Measurements from ENCODE around the gene ST6GALNAC4. TPM values are rescaled to one million over a fixed set of nuclear protein-coding genes. Genes with fewer than 3 reads are reported as not detected.

ST6GALNAC4 gene
- total and polyA plus RNA-seq, 5 donors, result 24.3 to 36.7 (median 31.4) TPM

DNA sequence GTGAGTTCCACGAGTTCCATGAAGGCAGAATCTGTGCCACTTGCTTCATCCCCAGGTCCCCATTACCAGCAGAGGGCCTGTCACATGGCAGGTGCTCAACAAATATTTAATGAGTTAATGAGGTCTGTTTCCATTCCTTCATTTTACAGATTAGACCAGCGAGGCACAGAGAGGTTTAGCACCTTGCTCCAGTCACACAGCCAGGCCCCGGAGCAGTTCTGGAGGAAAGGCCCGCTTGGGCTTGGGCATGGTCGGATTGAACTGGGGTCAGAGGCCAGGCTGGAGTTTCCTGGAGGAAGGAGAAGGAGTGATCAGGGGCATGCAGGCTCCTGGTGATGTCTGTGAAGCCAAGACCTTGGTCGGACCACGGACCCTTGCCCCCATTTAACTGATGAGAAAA, 4.0 kb upstream of the ST6GALNAC4 start:
- intact Hi-C loops (cut with DNase I), result loop anchor here (2.0 to 10.0 kb wide), 6 partner anchors 183 to 416 kb away; partner anchors contain the start of gene TOR2A (in 4 of the 4)
- no peak for ATAC-seq

DNA sequence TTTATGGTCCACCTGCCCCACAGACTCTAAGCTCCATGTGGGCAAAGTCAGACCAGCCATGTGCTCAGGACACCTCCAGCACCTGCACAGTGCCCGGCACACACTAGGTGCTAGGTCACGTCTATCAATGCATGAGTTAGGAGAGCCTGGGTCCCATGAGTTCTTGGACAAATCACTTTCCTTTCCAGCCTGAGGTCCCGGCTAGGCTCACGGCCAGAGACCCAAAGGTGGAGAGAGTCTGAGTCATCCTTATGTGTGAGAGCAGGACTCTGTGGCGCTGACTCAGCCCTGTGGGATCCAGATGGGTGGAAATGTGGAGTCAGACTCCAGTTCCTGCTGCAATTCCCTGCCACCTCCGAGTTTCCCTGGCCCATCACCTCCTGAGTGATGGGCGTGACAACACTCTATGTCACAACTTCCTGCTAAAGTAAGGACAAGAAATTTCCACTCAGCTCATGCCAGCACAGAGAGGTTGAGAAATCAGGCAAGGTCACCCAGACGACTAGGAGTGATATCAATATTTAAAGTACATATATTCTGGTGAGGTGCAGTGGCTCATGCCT, 2.5 kb upstream of the ST6GALNAC4 start:
- Histone ChIP-seq H3K9me3 (ENCODE audit: control insufficient read depth, low read length) (no peaks in the 10 kb centered on the region), H3K27me3 (ENCODE audit: control insufficient read depth, insufficient read depth) (no peaks in the 10 kb centered on the region), H3K4me1 (ENCODE audit: control insufficient read depth, insufficient read depth, low read length) (peaks cover 15% of the 10 kb centered on the region), H3K27ac (ENCODE audit: low read length) (peak overlapping the region; percentile 75), H3K4me3 (ENCODE audit: low read length) (no peak overlapping the region)
- intact Hi-C loops (cut with DNase I), result loop anchor here in 1 of 4 donors (5.0 kb wide), 2 partner anchors 37 to 117 kb away; partner anchors contain the start of gene FPGS
- DNase-seq, result peak; percentile 86 to 95 (median 92)
- ATAC-seq, result peak; percentile 50 to 81
- 49% methylated on average over 8 of the region's 8 CpGs for WGBS

More for the DNA sequence above, 4.0 kb upstream of the ST6GALNAC4 start:
- H3K4me3 ChIP-seq (ENCODE audit: low read length), result no peak overlapping the region
- no peaks in the 10 kb centered on the region for H3K9me3 ChIP-seq (ENCODE audit: control insufficient read depth, low read length)
- H3K27ac ChIP-seq (ENCODE audit: low read length), result no peak overlapping the region
- H3K4me1 ChIP-seq (ENCODE audit: control insufficient read depth, insufficient read depth, low read length), result peaks cover 15% of the 10 kb centered on the region
- WGBS, result 89% methylated on average over 7 of the region's 7 CpGs
- H3K27me3 ChIP-seq (ENCODE audit: control insufficient read depth, insufficient read depth), result no peaks in the 10 kb centered on the region
- DNase-seq, result peak in 1 of 3 donors; percentile 34

DNA sequence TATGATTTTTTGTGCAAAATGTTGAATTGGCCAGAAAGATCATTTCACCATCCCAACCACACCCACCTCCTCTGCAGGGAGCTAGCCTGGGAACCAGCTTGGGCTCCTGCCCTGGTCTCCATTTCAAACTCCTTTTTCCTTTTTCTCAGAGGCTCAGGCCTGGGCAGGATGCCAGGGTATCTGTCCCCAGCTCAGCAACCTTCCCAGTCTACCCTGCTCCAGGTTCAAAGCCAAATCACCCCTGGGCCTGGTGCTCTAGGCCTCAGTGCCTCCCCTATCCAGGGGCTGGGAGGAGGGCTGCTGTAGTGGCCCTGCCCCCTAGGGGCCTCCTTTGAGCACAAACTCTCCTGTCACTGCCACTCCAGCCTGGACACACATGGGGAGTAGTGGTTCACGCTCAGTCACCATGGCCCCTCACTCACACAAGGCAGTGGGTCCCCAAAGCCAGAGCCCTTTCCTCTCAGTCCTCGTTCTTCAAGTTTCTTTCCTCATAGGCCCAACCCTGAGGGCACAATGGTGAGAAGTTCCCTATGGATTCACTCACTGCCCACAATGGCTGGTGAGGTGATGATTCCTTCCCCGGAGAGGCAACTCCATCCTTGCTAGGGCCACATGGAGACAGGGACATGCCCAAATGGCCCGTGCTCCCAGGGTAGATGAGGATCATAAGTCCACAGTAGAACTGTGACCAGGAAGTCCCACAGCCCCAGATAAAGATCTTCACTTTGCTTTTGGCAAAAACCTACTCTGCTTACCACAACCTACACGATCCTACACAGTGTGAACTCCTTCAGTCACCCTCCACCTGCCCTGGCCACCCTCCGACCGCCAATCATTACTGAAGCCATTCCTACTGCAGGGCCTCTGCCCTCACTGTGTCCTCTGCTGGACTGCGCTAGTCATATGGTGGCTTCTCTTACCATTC, 1.6 kb upstream of the ST6GALNAC4 start:
- DNase-seq, result peak in 2 of 3 donors; percentile 80 to 87
- Histone ChIP-seq H3K4me3 (ENCODE audit: low read length) (no peak overlapping the region), H3K4me1 (ENCODE audit: control insufficient read depth, insufficient read depth, low read length) (peaks cover 15% of the 10 kb centered on the region), H3K27ac (ENCODE audit: low read length) (peak overlapping the region; percentile 75), H3K27me3 (ENCODE audit: control insufficient read depth, insufficient read depth) (no peaks in the 10 kb centered on the region), H3K9me3 (ENCODE audit: control insufficient read depth, low read length) (no peaks in the 10 kb centered on the region)
- intact Hi-C loops (cut with DNase I), result loop anchor here in 1 of 4 donors (5.0 kb wide), 2 partner anchors 36 to 116 kb away; partner anchors contain the start of gene FPGS
- WGBS, result 89% methylated on average over 8 of the region's 8 CpGs
- ATAC-seq, result peak in 1 of 2 donors; percentile 9

GRCh38 chr9:127917603-127918002, 762 bp upstream of the ST6GALNAC4 start:
- H3K27ac ChIP-seq (ENCODE audit: low read length), result no peak overlapping the region
- H3K27me3 ChIP-seq (ENCODE audit: control insufficient read depth, insufficient read depth), result no peaks in the 10 kb centered on the region
- 61% methylated on average over 6 of the region's 6 CpGs for WGBS
- peaks cover 15% of the 10 kb centered on the region for H3K4me1 ChIP-seq (ENCODE audit: control insufficient read depth, insufficient read depth, low read length)
- ATAC-seq (no peak), DNase-seq (peak in 1 of 3 donors; percentile 58)
- H3K4me3 ChIP-seq (ENCODE audit: low read length), result no peak overlapping the region
- intact Hi-C loops (cut with DNase I), result loop anchor here in 2 of 4 donors (2.0 to 5.0 kb wide), 3 partner anchors 35 to 115 kb away; partner anchors contain the start of genes AK1 (in 1 of the 2) and FPGS (in 1 of the 2)
- no peaks in the 10 kb centered on the region for H3K9me3 ChIP-seq (ENCODE audit: control insufficient read depth, low read length)

DNA sequence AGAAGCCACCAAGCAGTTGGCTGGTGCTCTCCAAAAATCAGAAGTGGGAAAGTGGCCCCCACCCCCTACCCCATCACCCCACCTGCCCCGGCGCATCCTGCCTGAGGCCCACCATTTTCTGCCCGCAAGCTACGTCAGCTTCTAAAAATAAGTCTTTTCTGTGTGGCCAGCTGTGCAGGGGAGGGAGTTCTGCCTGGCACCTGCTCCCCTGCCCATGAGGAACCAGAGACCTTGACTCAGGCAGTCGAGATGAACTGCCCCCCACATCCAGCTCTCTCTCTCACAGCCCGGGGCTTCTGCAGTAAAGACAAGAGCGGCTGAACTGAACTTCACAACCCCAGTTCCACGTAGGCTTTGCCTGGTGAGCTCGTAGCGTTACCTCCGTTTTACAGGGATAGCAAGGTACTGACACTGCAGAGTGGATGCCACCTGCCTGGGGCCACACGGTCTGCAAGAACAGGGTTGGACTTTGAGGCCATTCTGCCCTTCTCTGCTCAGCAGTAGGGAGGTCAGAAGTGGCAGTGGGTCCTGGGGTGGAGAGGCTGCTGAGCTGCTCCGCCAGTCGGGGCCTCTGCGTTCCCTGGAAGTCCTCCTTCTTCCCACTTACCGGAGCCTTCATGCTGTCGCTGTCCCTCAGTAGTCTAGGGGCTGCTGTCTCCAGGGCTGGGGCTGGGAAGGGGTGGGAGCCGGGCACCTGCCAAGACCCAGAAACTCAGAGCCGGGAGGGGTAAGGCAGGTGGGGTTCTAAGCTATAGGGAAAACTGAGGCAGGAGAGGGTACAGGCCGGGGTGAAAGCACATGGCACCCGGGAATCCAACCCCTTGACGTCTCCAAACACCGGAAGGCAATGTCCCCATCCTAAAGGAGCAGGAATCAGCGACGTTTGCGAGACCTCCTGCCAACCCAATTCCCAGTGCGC, 781 bp downstream of the ST6GALNAC4 start:
- WGBS, result 28% methylated on average over 27 of the region's 27 CpGs
- ATAC-seq (no peak), DNase-seq (peak in 2 of 3 donors; percentile 29 to 44)
- H3K27ac ChIP-seq (ENCODE audit: low read length), result peak overlapping the region; percentile 37
- peaks cover 15% of the 10 kb centered on the region for H3K4me1 ChIP-seq (ENCODE audit: control insufficient read depth, insufficient read depth, low read length)
- H3K9me3 ChIP-seq (ENCODE audit: control insufficient read depth, low read length), result no peaks in the 10 kb centered on the region
- H3K4me3 ChIP-seq (ENCODE audit: low read length), result peak overlapping the region; percentile 65
- intact Hi-C loops (cut with DNase I), result loop anchor here in 2 of 4 donors (2.0 to 5.0 kb wide), 3 partner anchors 34 to 114 kb away; partner anchors contain the start of genes AK1 (in 1 of the 2) and FPGS (in 1 of the 2)
- no peaks in the 10 kb centered on the region for H3K27me3 ChIP-seq (ENCODE audit: control insufficient read depth, insufficient read depth)

DNA sequence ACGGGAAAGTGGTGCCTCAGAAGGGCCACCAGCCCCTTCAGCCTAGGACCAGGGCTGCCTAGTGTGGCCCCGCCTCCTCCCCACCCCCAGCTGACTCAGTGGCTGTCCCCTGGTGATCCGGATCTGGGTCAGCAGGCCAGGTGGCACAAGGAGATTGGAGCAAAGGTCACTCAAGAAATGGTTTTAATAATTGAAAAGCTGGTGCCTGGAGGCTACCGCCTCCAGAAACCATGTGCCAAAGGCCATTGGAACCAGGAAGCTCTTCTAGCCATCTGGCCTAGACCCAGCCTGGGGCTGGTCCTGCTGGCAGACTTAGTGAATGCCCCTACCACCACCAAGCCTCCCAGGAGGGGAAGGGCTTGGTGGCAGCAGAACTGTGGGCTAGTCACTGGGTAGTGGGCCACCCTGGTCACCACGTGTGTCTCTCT, 1.5 kb downstream of the ST6GALNAC4 start:
- 78% methylated on average over 5 of the region's 5 CpGs for WGBS
- intact Hi-C loops (cut with DNase I), result loop anchor here in 1 of 4 donors (5.0 kb wide), 2 partner anchors 33 to 113 kb away; partner anchors contain the start of gene FPGS
- Histone ChIP-seq H3K4me1 (ENCODE audit: control insufficient read depth, insufficient read depth, low read length) (peaks cover 15% of the 10 kb centered on the region), H3K9me3 (ENCODE audit: control insufficient read depth, low read length) (no peaks in the 10 kb centered on the region), H3K27me3 (ENCODE audit: control insufficient read depth, insufficient read depth) (no peaks in the 10 kb centered on the region), H3K4me3 (ENCODE audit: low read length) (no peak overlapping the region), H3K27ac (ENCODE audit: low read length) (no peak overlapping the region)
- DNase-seq (peak in 2 of 3 donors; percentile 44 to 51), ATAC-seq (no peak)

DNA sequence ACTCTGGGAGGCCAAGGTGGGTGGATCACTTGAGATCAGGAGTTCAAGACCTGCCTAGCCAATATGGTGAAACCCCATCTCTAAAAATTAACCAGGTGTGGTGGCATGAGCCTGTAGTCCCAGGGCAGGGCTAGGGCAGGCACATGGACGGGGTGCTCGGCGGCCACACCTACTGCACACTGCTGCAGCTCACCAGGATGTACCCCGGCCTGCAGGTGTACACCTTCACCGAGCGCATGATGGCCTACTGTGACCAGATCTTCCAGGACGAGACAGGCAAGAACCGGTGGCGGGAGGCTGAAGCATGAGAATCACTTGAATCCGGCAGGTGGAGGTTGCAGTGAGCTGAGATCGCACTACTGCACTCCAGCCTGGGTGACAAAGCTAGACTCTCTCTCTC, 3.2 kb downstream of the ST6GALNAC4 start:
- no peak overlapping the region for H3K27ac ChIP-seq (ENCODE audit: low read length)
- H3K4me3 ChIP-seq (ENCODE audit: low read length), result no peak overlapping the region
- ATAC-seq, result no peak
- H3K9me3 ChIP-seq (ENCODE audit: control insufficient read depth, low read length), result no peaks in the 10 kb centered on the region
- H3K27me3 ChIP-seq (ENCODE audit: control insufficient read depth, insufficient read depth), result no peaks in the 10 kb centered on the region
- peaks cover 12% of the 10 kb centered on the region for H3K4me1 ChIP-seq (ENCODE audit: control insufficient read depth, insufficient read depth, low read length)
- peak in 1 of 3 donors; percentile 47 for DNase-seq
- WGBS, result 96% methylated on average over 11 of the region's 11 CpGs
- intact Hi-C loops (cut with DNase I), result no loop called here

GRCh38 chr9:127912882-127913281, 4.0 kb downstream of the ST6GALNAC4 start:
- WGBS, result 92% methylated on average over 5 of the region's 5 CpGs
- H3K27ac ChIP-seq (ENCODE audit: low read length), result no peak overlapping the region

GRCh38 chr9:127912296-127912695, 4.5 kb downstream of the ST6GALNAC4 start:
- intact Hi-C loops (cut with DNase I), result no loop called here
- Histone ChIP-seq H3K4me1 (ENCODE audit: control insufficient read depth, insufficient read depth, low read length) (peaks cover 5% of the 10 kb centered on the region), H3K9me3 (ENCODE audit: control insufficient read depth, low read length) (no peaks in the 10 kb centered on the region), H3K4me3 (ENCODE audit: low read length) (no peak overlapping the region), H3K27me3 (ENCODE audit: control insufficient read depth, insufficient read depth) (no peaks in the 10 kb centered on the region), H3K27ac (ENCODE audit: low read length) (no peak overlapping the region)
- peak in 2 of 3 donors; percentile 52 to 59 for DNase-seq
- WGBS, result 95% methylated on average over 31 of the region's 31 CpGs
- no peak for ATAC-seq

More at GRCh38 chr9:127912882-127913281, 4.0 kb downstream of the ST6GALNAC4 start:
- Histone ChIP-seq H3K4me3 (ENCODE audit: low read length) (no peak overlapping the region), H3K9me3 (ENCODE audit: control insufficient read depth, low read length) (no peaks in the 10 kb centered on the region), H3K4me1 (ENCODE audit: control insufficient read depth, insufficient read depth, low read length) (peaks cover 7% of the 10 kb centered on the region), H3K27me3 (ENCODE audit: control insufficient read depth, insufficient read depth) (no peaks in the 10 kb centered on the region)
- DNase-seq (peak in 2 of 3 donors; percentile 32 to 43), ATAC-seq (no peak)
- intact Hi-C loops (cut with DNase I), result no loop called here

- H3K4me1 ChIP-seq (ENCODE audit: control insufficient read depth, insufficient read depth, low read length), result no peaks in the 10 kb centered on the region
- 67% methylated on average over 6 of the region's 6 CpGs for WGBS
- intact Hi-C loops (cut with DNase I), result no loop called here
- no peak overlapping the region for H3K27ac ChIP-seq (ENCODE audit: low read length)
- peak in 2 of 3 donors; percentile 42 to 53 for DNase-seq
- H3K9me3 ChIP-seq (ENCODE audit: control insufficient read depth, low read length), result no peaks in the 10 kb centered on the region
- no peak for ATAC-seq
- no peak overlapping the region for H3K4me3 ChIP-seq (ENCODE audit: low read length)
- H3K27me3 ChIP-seq (ENCODE audit: control insufficient read depth, insufficient read depth), result no peaks in the 10 kb centered on the region
Observed at GRCh38 chr9:127910613-127911205, 6.1 kb downstream of the ST6GALNAC4 start.
